Measurements from ENCODE around the gene CDK5.
"Not testable (repeated sequence)": the region's sequence is repeated elsewhere in the genome, so short reads cannot be mapped to it uniquely, and the experiment has no call there.

CDK5 gene

GRCh38 chr7:151028131-151028947 is 29.4 kb downstream of the CDK5 start, which contains the start of gene ABCB8:
Gene ABCB8 (plus strand): TSS chr7:151028450. CDS start chr7:151028516, 66 bp downstream.
- Histone ChIP-seq H3K9me3 (ENCODE audit: insufficient read depth, low read length) (no peaks in the 10 kb centered on the region), H3K79me2 (ENCODE audit: low read length) (peaks cover 11% of the 10 kb centered on the region), H3K36me3 (replicated peaks; ENCODE audit: low read depth, low read length) (no peaks in the 10 kb centered on the region), H3K27me3 (ENCODE audit: low read depth, low read length) (no peaks in the 10 kb centered on the region), H3K4me1 (ENCODE audit: low read length) (peaks cover 10% of the 10 kb centered on the region), H4K20me1 (ENCODE audit: insufficient read depth, low read length) (no peaks in the 10 kb centered on the region), H2AFZ (ENCODE audit: low read depth, low read length) (peak within 1 kb of the TSS; percentile 73), H3K9ac (ENCODE audit: low read length) (peak within 1 kb of the TSS; percentile 74), H3K4me2 (ENCODE audit: low read length) (peak within 1 kb of the TSS; percentile 83), H3K27ac (ENCODE audit: low read length) (no peak within 1 kb of the TSS), H3K4me3 (ENCODE audit: low read length) (peak within 1 kb of the TSS; percentile 91)
- TF ChIP-seq CTCF (IDR thresholded peaks at IDR 0.05; ENCODE audit: low read depth, low read length) (peak; percentile 23; the same call in 1 of the 2 replicates), EZH2phosphoT487 (IDR thresholded peaks at IDR 0.05; ENCODE audit: low read depth) (no peak)

- Histone ChIP-seq H3K4me3 (ENCODE audit: low read length) (peak overlapping the region; percentile 91), H3K79me2 (ENCODE audit: low read length) (peaks cover 11% of the 10 kb centered on the region), H3K4me2 (ENCODE audit: low read length) (peak overlapping the region; percentile 83), H2AFZ (ENCODE audit: low read depth, low read length) (peak overlapping the region; percentile 72), H3K9ac (ENCODE audit: low read length) (peak overlapping the region; percentile 52)
- H4K20me1 ChIP-seq (ENCODE audit: insufficient read depth, low read length); H3K27ac ChIP-seq (ENCODE audit: low read length); H3K27me3 ChIP-seq (ENCODE audit: low read depth, low read length); H3K36me3 ChIP-seq (replicated peaks; ENCODE audit: low read depth, low read length); H3K4me1 ChIP-seq (ENCODE audit: low read length); H3K9me3 ChIP-seq (ENCODE audit: insufficient read depth, low read length): not testable (repeated sequence)
Observed at GRCh38 chr7:151027728-151028130, 30.0 kb downstream of the CDK5 start.

- H4K20me1 ChIP-seq (ENCODE audit: insufficient read depth, low read length); H3K36me3 ChIP-seq (replicated peaks; ENCODE audit: low read depth, low read length); H3K27ac ChIP-seq (ENCODE audit: low read length); H2AFZ ChIP-seq (ENCODE audit: low read depth, low read length); H3K9me3 ChIP-seq (ENCODE audit: insufficient read depth, low read length); H3K27me3 ChIP-seq (ENCODE audit: low read depth, low read length); H3K4me1 ChIP-seq (ENCODE audit: low read length): not testable (repeated sequence)
- Histone ChIP-seq H3K79me2 (ENCODE audit: low read length) (peaks cover 11% of the 10 kb centered on the region), H3K4me2 (ENCODE audit: low read length) (peak overlapping the region; percentile 83), H3K4me3 (ENCODE audit: low read length) (peak overlapping the region; percentile 91), H3K9ac (ENCODE audit: low read length) (peak overlapping the region; percentile 52)
Observed at GRCh38 chr7:151026771-151027727, 30.6 kb downstream of the CDK5 start.

GRCh38 chr7:151025924-151026671 is 31.6 kb downstream of the CDK5 start:
- Histone ChIP-seq H3K4me3 (ENCODE audit: low read length) (no peak overlapping the region), H3K79me2 (ENCODE audit: low read length) (peaks cover 11% of the 10 kb centered on the region), H3K4me1 (ENCODE audit: low read length) (peaks cover 10% of the 10 kb centered on the region), H3K9me3 (ENCODE audit: insufficient read depth, low read length) (no peaks in the 10 kb centered on the region), H4K20me1 (ENCODE audit: insufficient read depth, low read length) (no peaks in the 10 kb centered on the region), H3K4me2 (ENCODE audit: low read length) (no peak overlapping the region), H2AFZ (ENCODE audit: low read depth, low read length) (no peak overlapping the region), H3K27me3 (ENCODE audit: low read depth, low read length) (no peaks in the 10 kb centered on the region), H3K36me3 (replicated peaks; ENCODE audit: low read depth, low read length) (no peaks in the 10 kb centered on the region), H3K27ac (ENCODE audit: low read length) (no peak overlapping the region), H3K9ac (ENCODE audit: low read length) (no peak overlapping the region)
- TF ChIP-seq EZH2phosphoT487 (IDR thresholded peaks at IDR 0.05; ENCODE audit: low read depth) (no peak), CTCF (IDR thresholded peaks at IDR 0.05; ENCODE audit: low read depth, low read length) (no peak)
